Measurements from ENCODE around the gene NHLRC3.

- TF ChIP-seq, protein P1, sequence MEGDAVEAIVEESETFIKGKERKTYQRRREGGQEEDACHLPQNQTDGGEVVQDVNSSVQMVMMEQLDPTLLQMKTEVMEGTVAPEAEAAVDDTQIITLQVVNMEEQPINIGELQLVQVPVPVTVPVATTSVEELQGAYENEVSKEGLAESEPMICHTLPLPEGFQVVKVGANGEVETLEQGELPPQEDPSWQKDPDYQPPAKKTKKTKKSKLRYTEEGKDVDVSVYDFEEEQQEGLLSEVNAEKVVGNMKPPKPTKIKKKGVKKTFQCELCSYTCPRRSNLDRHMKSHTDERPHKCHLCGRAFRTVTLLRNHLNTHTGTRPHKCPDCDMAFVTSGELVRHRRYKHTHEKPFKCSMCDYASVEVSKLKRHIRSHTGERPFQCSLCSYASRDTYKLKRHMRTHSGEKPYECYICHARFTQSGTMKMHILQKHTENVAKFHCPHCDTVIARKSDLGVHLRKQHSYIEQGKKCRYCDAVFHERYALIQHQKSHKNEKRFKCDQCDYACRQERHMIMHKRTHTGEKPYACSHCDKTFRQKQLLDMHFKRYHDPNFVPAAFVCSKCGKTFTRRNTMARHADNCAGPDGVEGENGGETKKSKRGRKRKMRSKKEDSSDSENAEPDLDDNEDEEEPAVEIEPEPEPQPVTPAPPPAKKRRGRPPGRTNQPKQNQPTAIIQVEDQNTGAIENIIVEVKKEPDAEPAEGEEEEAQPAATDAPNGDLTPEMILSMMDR (IDR thresholded peaks at IDR 0.05), result no peak
- TF ChIP-seq POLR2A (IDR thresholded peaks at IDR 0.05), result no peak
Observed at GRCh38 chr13:39023316-39023715, 14.9 kb upstream of the NHLRC3 start.
